ENCODE measurements around the gene IFFO2. TPM values are rescaled to one million over a fixed set of nuclear protein-coding genes. Genes with fewer than 3 reads are reported as not detected.
A peak's percentile ranks its signal among the peaks of the same experiment; 100 is the strongest.

Gene IFFO2
- total RNA-seq, 1 donor from 2014 or later, result 34.6 TPM

DNA sequence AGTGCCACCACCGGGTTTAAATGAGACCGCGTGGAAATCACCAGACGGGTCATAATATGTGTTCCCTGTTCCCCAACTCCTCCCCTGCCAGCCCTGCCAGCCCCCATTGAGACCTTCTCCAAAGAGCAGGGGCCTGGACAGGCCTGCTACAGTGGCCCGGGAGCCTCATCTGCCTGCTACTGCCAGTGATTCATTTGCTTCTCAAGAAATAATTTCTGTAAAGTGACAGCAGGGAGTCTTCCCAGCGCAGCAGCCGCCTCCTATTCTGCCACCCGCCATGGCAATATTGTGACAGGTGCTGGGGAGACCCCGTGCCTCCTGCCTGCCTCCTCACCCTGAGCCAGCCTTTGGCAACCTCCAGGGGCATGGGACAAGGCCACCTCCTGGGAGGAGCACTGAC is 8.9 kb downstream of the IFFO2 start:
- intact Hi-C loops (cut with DNase I), result no loop called here
- peaks cover 85% of the 10 kb centered on the region for H3K4me1 ChIP-seq
- no peaks in the 10 kb centered on the region for H3K27me3 ChIP-seq
- no peak overlapping the region for H3K4me3 ChIP-seq
- TF ChIP-seq POLR2A (IDR thresholded peaks at IDR 0.05) (no peak), POLR2AphosphoS5 (IDR thresholded peaks at IDR 0.05; ENCODE audit: insufficient read depth in 1 of 2, low read depth in 1 of 2) (no peak)
- TF ChIP-seq, protein P1, sequence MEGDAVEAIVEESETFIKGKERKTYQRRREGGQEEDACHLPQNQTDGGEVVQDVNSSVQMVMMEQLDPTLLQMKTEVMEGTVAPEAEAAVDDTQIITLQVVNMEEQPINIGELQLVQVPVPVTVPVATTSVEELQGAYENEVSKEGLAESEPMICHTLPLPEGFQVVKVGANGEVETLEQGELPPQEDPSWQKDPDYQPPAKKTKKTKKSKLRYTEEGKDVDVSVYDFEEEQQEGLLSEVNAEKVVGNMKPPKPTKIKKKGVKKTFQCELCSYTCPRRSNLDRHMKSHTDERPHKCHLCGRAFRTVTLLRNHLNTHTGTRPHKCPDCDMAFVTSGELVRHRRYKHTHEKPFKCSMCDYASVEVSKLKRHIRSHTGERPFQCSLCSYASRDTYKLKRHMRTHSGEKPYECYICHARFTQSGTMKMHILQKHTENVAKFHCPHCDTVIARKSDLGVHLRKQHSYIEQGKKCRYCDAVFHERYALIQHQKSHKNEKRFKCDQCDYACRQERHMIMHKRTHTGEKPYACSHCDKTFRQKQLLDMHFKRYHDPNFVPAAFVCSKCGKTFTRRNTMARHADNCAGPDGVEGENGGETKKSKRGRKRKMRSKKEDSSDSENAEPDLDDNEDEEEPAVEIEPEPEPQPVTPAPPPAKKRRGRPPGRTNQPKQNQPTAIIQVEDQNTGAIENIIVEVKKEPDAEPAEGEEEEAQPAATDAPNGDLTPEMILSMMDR (IDR thresholded peaks at IDR 0.05), result no peak
- peak overlapping the region; percentile 89 for H3K27ac ChIP-seq
- H3K9me3 ChIP-seq, result no peaks in the 10 kb centered on the region
- H3K36me3 ChIP-seq, result no peaks in the 10 kb centered on the region
- DNase-seq (ENCODE audit: extremely low spot score in 2 of 2), result no peak

DNA sequence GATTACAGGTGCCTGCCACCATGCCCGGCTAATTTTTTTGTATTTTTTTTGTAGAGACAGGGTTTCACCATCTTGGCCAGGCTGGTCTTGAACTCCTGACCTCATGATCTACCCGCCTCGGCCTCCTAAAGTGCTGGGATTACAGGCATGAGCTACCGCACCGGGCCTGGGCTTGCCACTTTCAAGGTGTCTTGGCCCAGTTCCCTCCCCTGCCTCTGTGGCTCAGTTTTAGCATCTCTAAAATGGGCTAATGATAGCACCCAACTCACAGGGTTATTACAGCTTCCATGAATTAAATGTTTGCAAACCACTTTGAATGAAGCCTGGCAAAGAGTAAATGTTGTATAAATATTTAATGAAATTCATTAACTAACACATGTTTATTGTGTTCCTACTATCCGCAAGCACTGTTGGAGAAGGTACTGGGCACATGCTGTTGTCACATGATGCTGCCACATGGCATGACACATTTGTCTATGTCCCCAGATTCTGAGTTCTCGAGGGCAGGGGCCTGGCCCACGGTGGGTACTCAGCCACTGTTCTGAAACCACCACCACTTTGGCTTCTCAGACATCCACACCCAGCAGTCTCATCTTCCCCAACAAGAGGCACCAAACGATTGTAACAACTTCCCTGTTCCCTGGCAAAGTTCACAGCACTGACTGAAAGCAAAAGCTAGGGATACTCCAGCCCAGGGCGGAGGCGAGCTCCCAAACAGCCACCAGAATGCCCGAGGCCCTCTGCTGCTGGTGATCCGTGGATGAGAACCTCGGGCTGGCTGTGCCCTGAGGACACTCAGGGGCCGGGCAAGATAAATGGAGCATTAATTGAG is 9.7 kb downstream of the IFFO2 start:
- Histone ChIP-seq H3K4me3 (no peak overlapping the region), H3K4me1 (peaks cover 85% of the 10 kb centered on the region), H3K36me3 (no peaks in the 10 kb centered on the region), H3K9me3 (no peaks in the 10 kb centered on the region), H3K27me3 (no peaks in the 10 kb centered on the region), H3K27ac (peak overlapping the region; percentile 89)
- intact Hi-C loops (cut with DNase I), result no loop called here
- no peak for DNase-seq (ENCODE audit: extremely low spot score in 2 of 2)
- TF ChIP-seq POLR2A (IDR thresholded peaks at IDR 0.05) (no peak), POLR2AphosphoS5 (IDR thresholded peaks at IDR 0.05; ENCODE audit: insufficient read depth in 1 of 2, low read depth in 1 of 2) (no peak)
- TF ChIP-seq, protein P1 (IDR thresholded peaks at IDR 0.05), result no peak

DNA sequence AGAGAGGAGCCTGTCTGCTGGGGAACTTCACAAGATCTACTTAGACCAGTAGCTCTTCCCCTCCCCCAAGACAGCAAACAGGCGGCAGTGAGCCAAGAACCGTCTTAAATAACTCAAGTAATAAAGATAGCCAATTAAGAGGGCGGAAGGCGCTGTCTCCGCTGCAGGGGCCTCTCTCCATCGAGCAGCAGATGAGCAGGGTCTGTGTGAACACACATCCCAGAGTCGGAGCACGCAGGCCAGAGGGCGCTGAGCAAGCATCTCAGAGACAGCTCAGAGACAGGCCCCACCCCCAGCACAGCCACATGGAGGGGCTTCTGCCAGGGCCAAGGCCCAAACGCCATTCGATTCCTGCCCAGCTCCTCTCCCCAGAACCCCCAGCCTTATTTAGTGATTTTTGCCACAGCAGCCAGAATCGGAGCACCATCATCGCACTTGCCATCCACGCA is 11.1 kb downstream of the IFFO2 start:
- H3K36me3 ChIP-seq, result no peaks in the 10 kb centered on the region
- no peak overlapping the region for H3K4me3 ChIP-seq
- H3K4me1 ChIP-seq, result peaks cover 85% of the 10 kb centered on the region
- peak overlapping the region; percentile 66 for H3K27ac ChIP-seq
- no peaks in the 10 kb centered on the region for H3K9me3 ChIP-seq
- no peaks in the 10 kb centered on the region for H3K27me3 ChIP-seq
- intact Hi-C loops (cut with DNase I), result no loop called here
- no peak for DNase-seq (ENCODE audit: extremely low spot score in 2 of 2)
- TF ChIP-seq, protein P1 (IDR thresholded peaks at IDR 0.05), result no peak
- TF ChIP-seq POLR2A (IDR thresholded peaks at IDR 0.05) (no peak), POLR2AphosphoS5 (IDR thresholded peaks at IDR 0.05; ENCODE audit: insufficient read depth in 1 of 2, low read depth in 1 of 2) (no peak)

DNA sequence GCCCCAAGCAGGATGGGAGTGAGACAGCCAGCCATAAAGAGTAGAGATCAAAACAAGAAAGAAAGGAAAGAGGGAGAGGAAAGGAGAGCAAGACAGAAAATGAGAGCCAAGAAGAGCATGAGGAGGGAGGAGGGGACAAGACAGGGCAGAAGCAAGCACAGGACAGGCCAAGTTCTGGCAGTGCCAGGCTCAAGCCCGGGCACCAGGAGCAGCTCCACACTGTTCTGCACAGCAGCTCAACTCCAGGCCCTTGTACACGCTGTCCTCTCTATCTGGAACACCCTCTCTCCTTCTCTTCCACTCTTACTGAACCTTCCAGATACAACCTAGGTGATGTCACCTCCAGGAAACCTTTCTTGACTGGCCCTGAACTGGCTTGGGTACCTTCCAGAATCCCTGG is 11.7 kb downstream of the IFFO2 start:
- H3K4me3 ChIP-seq, result no peak overlapping the region
- intact Hi-C loops (cut with DNase I), result loop anchor here (5.0 kb wide), 1 partner anchor 1842 kb away; the partner anchor contains the start of gene HP1BP3
- no peak for DNase-seq (ENCODE audit: extremely low spot score in 2 of 2)

More for the DNA sequence above, 11.7 kb downstream of the IFFO2 start:
- no peaks in the 10 kb centered on the region for H3K9me3 ChIP-seq
- peaks cover 85% of the 10 kb centered on the region for H3K4me1 ChIP-seq
- TF ChIP-seq POLR2AphosphoS5 (IDR thresholded peaks at IDR 0.05; ENCODE audit: insufficient read depth in 1 of 2, low read depth in 1 of 2) (no peak), POLR2A (IDR thresholded peaks at IDR 0.05) (no peak)
- TF ChIP-seq, protein P1 (IDR thresholded peaks at IDR 0.05), result no peak
- no peaks in the 10 kb centered on the region for H3K27me3 ChIP-seq
- H3K27ac ChIP-seq, result peak overlapping the region; percentile 66
- no peaks in the 10 kb centered on the region for H3K36me3 ChIP-seq
